Activated naive CD8-positive, alpha-beta T cell treated with anti-CD3 and anti-CD28 coated beads, Interleukin-2, amount 10 ng/mL, durations not matched to agents 7 days and 5 days (primary cell): ENCODE measurements around the gene CD109. TPM values are rescaled to one million over a fixed set of nuclear protein-coding genes. Genes with fewer than 3 reads are reported as not detected.
A peak's percentile ranks its signal among the peaks of the same experiment; 100 is the strongest.
"Not testable (repeated sequence)": the region's sequence is repeated elsewhere in the genome, so short reads cannot be mapped to it uniquely, and the experiment has no call there.

Experiments used
- ATAC-seq: fragments of 150-1000 bp; cut with Tn5 transposase; one replicate; pipeline ENCODE4 v1.10.0; 2021; ENCODE audit warnings: low read depth, moderate library complexity
- POLR2A ChIA-PET: fragments of 350-600 bp; sonication (Branson Sonifier 250); formaldehyde crosslinking; loops from one replicate; lab custom pipeline; 2021; ENCODE audit warnings: antibody characterized with exemption; lab: Charles Lee
- DNase-seq: peaks from one replicate; pipeline ENCODE4 v3.0.0; 2021
- H3K27ac Mint-ChIP-seq: one replicate; pipeline ENCODE4 v1.8.0; 2022; ENCODE audit warnings: mild to moderate bottlenecking, mixed read lengths
- H3K27me3 Mint-ChIP-seq: one replicate; pipeline ENCODE4 v1.8.0; 2022; ENCODE audit warnings: mild to moderate bottlenecking, moderate library complexity, mixed read lengths
- H3K36me3 Mint-ChIP-seq: one replicate; pipeline ENCODE4 v1.8.0; 2021; ENCODE audit warnings: mild to moderate bottlenecking, mixed read lengths
- H3K4me1 Mint-ChIP-seq: one replicate; pipeline ENCODE4 v1.8.0; 2021; ENCODE audit warnings: mixed read lengths
- H3K4me3 Mint-ChIP-seq: one replicate; pipeline ENCODE4 v1.8.0; 2022; ENCODE audit warnings: mild to moderate bottlenecking, moderate library complexity, mixed read lengths
- H3K9me3 Mint-ChIP-seq: one replicate; pipeline ENCODE4 v1.8.0; 2021; ENCODE audit warnings: mixed read lengths
- total RNA-seq, 2 experiments: library from RNA; stranded (reverse); gene quantifications; one replicate each; pipeline ENCODE4 v1.2.3, GENCODE V29; 2021

CD109 gene
- total RNA-seq, 2 experiments from 2014 or later = 1.6 to 1.8 TPM

DNA sequence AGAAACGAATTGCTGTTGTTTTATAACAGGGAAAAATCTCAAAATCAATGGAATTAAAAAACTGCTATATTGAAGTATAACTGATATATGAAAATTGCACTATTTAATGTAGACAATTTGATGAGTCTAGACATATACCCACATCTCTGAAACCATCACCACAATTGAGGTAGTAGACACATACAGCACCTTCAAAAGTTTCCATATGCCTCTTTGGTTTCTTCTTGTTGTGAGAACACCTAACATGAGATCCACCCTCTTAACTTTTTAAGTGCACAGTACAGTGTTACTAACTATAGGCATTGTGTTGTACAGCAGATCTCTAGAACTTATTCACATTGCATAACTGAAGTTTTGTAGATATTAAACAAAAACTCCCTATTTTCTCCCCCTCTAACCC is 28.2 kb upstream of the CD109 start:
- peaks cover 3% of the 10 kb centered on the region for H3K4me1 Mint-ChIP-seq
- POLR2A ChIA-PET = no interaction called here
- ATAC-seq (no peak), DNase-seq (no peak)
- H3K27me3 Mint-ChIP-seq = peaks cover 50% of the 10 kb centered on the region
- H3K27ac Mint-ChIP-seq = no peak overlapping the region
- no peaks in the 10 kb centered on the region for H3K36me3 Mint-ChIP-seq
- H3K9me3 Mint-ChIP-seq = no peaks in the 10 kb centered on the region
- H3K4me3 Mint-ChIP-seq = no peak overlapping the region

DNA sequence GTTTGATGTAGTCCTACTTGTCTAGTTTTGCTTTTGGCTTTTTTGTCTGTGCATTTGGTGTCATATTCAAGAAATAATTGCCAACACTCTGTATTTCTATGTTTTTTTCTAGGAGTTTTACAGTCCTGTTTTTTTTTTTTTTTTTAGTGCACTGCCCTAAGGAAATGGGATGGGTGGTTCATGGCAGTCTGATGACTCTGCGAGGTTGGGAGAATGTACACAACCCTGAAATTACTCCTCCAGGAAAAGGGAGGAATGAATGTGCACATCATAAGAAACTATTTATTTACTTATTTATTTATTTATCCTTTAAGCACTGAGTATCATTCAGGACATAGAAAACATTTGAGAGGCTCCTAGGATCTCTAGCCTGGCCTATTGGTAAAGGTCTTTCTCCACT is 27.0 kb upstream of the CD109 start:
- POLR2A ChIA-PET = no interaction called here
- no peaks in the 10 kb centered on the region for H3K9me3 Mint-ChIP-seq
- H3K36me3 Mint-ChIP-seq = no peaks in the 10 kb centered on the region
- DNase-seq (no peak), ATAC-seq (no peak)
- peaks cover 3% of the 10 kb centered on the region for H3K4me1 Mint-ChIP-seq
- H3K4me3 Mint-ChIP-seq = no peak overlapping the region
- H3K27ac Mint-ChIP-seq = no peak overlapping the region
- H3K27me3 Mint-ChIP-seq = peaks cover 50% of the 10 kb centered on the region

DNA sequence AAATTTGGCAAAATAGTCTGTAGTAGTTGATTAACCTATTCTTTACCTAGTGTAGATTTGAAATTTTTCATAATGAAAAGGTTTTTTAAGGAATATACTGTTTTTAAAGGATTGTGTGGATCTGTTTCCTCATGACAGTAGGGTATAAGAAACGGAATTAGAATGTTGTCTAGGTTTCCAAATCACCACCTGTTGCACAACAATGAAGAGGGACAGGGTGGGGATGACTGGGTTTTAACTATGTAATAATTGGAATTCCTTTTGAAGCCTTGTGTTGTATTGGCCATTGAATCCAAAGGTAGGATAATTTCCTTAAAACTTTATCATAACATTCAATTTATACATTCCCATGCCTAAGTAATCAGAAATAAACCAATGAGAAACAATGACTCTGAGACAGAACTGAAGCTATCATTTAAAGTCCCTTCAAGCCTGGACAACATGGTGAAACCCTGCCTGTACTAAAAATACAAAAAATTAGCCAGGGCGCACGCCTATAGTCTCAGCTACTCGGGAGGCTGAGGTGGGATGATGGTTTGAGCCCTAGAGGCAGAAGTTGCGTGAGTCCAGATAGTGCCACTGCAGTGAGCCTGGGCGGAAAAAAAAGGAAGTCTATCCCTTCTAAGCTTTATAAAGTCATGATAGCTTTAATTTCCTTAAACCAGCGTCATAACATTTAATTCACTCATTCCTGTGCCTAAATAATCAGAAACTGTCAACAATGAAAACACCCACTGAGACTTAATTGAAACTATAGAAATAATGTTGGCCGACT is 23.9 kb upstream of the CD109 start:
- H3K4me3 Mint-ChIP-seq = no peak overlapping the region
- no peak overlapping the region for H3K27ac Mint-ChIP-seq
- H3K27me3 Mint-ChIP-seq = peaks cover 46% of the 10 kb centered on the region
- H3K4me1 Mint-ChIP-seq = no peaks in the 10 kb centered on the region
- ATAC-seq = no peak
- H3K36me3 Mint-ChIP-seq = no peaks in the 10 kb centered on the region
- DNase-seq = no peak
- no peaks in the 10 kb centered on the region for H3K9me3 Mint-ChIP-seq
- POLR2A ChIA-PET = no interaction called here

DNA sequence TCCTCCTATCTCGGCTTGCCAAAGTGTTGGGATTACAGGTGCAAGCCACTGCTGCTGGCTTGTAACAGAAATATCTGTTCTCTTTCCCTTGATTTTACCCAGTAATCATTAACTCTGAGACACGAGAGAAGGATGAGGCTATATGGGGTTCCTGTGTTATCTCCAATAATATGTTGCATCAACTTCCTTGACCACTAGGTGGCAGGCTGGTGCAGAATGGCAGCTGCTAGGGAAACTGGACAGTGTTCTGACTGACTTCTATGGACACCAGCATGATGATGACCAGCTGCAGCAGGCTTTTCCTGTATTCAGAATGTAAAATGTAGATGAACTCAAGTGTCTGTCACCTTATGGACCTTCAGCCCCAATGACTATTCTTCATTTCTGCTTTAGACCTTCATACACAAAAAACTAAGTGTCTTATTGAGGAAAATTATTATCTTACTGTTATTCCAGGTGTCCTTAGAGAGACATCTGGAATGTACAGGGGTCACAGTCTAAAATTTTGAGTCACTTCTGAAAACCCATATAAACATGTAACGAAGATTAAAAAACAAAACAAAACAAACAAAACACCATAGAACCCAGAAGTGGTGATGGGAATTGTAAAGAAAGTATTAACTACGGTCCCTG is 20.4 kb upstream of the CD109 start:
- ATAC-seq (peak; percentile 70), DNase-seq (peak; percentile 55)
- no peaks in the 10 kb centered on the region for H3K9me3 Mint-ChIP-seq
- POLR2A ChIA-PET = no interaction called here
- H3K36me3 Mint-ChIP-seq = no peaks in the 10 kb centered on the region
- peaks cover 31% of the 10 kb centered on the region for H3K27me3 Mint-ChIP-seq
- H3K27ac Mint-ChIP-seq = no peak overlapping the region
- H3K4me3 Mint-ChIP-seq = no peak overlapping the region
- no peaks in the 10 kb centered on the region for H3K4me1 Mint-ChIP-seq

DNA sequence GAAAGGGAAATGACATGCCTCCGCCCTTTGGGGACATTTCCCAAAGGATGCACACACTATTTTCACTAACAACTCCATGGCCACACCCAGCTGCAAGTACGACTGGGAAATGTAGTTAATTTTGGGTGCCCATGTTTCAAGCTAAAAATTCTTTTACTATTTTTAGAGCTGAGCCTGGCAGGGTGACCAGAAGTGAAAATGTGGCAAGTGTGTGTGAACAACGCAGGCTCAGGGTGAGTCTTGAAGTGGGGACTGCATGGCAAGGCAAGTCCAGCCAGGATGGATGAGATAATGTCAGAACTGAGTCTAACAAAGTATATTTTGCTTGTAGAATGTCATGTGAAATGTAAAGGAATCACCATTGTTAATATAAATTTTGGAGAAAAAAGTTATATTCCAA is 17.0 kb upstream of the CD109 start:
- H3K4me1 Mint-ChIP-seq = no peaks in the 10 kb centered on the region

DNA sequence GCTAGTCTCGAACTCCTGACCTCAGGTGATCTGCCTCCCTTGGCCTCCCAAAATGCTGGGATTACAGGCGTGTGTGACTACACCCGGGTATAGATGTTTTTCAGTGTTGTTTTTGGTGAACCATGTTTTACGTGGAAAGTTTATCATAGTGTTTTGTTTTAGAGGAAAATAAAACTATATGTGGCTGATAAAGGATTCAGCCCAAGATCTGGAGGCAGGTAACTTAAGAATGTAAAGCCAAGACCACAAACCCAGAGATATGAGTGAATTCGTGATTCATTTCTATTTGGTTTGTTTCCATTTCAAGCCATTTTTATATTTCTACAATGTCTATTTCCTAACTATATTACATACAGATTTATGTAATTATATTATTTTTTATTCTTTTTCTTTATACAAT is 16.2 kb upstream of the CD109 start:
- H3K9me3 Mint-ChIP-seq, H3K27ac Mint-ChIP-seq, H3K36me3 Mint-ChIP-seq, H3K4me3 Mint-ChIP-seq, POLR2A ChIA-PET, H3K4me1 Mint-ChIP-seq, ATAC-seq, DNase-seq: not testable (repeated sequence)
- H3K27me3 Mint-ChIP-seq = peaks cover 29% of the 10 kb centered on the region

More for the DNA sequence above, 17.0 kb upstream of the CD109 start:
- no peak overlapping the region for H3K4me3 Mint-ChIP-seq
- ATAC-seq (no peak), DNase-seq (no peak)
- no peaks in the 10 kb centered on the region for H3K36me3 Mint-ChIP-seq
- H3K9me3 Mint-ChIP-seq = peaks cover 7% of the 10 kb centered on the region
- peaks cover 23% of the 10 kb centered on the region for H3K27me3 Mint-ChIP-seq
- no peak overlapping the region for H3K27ac Mint-ChIP-seq
- POLR2A ChIA-PET = no interaction called here

DNA sequence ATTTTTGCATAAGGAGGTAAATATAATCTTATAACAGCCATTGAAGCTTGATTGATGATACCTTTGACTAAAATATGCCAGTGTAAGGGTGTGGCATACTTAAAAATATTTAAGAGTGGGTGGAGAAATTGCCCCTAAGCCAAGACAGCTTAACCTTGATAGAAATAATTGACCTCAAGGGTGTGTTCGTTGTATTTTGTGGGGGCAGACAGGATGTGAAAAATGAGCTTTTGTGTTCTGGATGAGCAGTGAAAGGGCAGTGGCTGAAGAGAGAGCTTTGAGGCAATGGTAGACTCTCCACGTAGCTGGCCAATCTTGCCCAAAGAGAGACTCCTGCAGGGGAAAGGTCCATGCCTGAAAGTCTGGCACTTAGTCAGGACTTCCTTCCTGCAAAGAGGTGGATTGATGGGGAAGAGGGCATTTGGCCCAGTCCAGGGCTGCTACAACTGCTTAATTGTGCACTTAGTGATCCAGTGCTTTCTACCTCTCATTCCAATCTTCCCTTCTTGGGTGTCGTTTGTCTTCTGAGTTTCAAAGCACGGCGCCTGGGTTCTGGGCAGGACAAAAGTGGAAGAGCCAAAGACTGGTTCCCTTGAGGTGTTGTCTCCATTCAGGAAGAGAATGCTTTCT is 15.6 kb upstream of the CD109 start:
- DNase-seq = no peak
- Mint-ChIP-seq H3K4me1 (no peaks in the 10 kb centered on the region), H3K9me3 (peaks cover 7% of the 10 kb centered on the region), H3K36me3 (no peaks in the 10 kb centered on the region), H3K4me3 (no peak overlapping the region), H3K27ac (no peak overlapping the region), H3K27me3 (peaks cover 33% of the 10 kb centered on the region)
- POLR2A ChIA-PET = no interaction called here
- ATAC-seq = no peak

DNA sequence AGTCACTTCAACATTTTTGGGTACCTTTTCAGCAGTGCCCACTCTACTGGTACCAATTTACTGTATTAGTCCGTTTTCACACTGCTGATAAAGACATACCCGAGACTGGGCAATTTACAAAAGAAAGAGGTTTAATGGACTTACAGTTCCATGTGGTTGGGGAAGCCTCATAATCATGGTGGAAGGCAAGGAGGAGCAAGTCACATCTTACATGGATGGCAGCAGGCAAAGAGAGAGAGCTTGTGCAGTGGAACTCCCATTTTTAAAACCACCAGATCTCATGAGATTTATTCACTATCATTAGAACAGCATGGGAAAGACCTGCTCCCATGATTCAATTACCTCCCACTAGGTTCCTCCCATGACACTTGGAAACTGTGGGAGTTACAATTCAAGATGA is 12.4 kb upstream of the CD109 start:
- H3K4me3 Mint-ChIP-seq, DNase-seq, H3K36me3 Mint-ChIP-seq, H3K27ac Mint-ChIP-seq, ATAC-seq, H3K4me1 Mint-ChIP-seq, H3K9me3 Mint-ChIP-seq: not testable (repeated sequence)
- peaks cover 42% of the 10 kb centered on the region for H3K27me3 Mint-ChIP-seq
- POLR2A ChIA-PET = interaction anchor here (0.7 kb wide), 1 partner anchor 1606 kb away, joined by 4 read pairs; no protein-coding TSS in a partner anchor

DNA sequence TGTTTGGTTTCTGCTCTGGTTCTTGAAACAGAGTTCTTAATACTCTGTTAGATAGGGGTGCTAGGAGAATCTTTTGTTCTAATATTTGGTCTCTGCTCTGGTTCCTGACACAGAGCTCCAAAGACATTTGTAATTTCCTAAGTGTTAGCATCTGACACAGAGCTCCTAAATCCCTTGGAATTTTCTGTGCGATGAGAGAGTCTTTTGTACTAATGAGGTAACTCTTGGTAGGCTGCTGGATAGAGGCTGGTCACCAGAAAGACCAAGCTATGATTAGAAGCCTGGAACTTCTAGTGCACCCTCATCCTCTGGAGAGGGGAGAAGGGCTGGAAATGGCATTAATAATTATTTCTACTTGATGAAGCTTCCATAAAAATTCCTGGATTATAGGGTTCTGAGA is 7.7 kb upstream of the CD109 start:
- peaks cover 47% of the 10 kb centered on the region for H3K27me3 Mint-ChIP-seq
- no peak for DNase-seq
- H3K36me3 Mint-ChIP-seq = no peaks in the 10 kb centered on the region
- no peaks in the 10 kb centered on the region for H3K4me1 Mint-ChIP-seq
- H3K27ac Mint-ChIP-seq = no peak overlapping the region
- no peak overlapping the region for H3K4me3 Mint-ChIP-seq
- POLR2A ChIA-PET = interaction anchor here (0.7 kb wide), 1 partner anchor 898 kb away, joined by 6 read pairs; no protein-coding TSS in a partner anchor
- no peak for ATAC-seq
- H3K9me3 Mint-ChIP-seq = peaks cover 3% of the 10 kb centered on the region

DNA sequence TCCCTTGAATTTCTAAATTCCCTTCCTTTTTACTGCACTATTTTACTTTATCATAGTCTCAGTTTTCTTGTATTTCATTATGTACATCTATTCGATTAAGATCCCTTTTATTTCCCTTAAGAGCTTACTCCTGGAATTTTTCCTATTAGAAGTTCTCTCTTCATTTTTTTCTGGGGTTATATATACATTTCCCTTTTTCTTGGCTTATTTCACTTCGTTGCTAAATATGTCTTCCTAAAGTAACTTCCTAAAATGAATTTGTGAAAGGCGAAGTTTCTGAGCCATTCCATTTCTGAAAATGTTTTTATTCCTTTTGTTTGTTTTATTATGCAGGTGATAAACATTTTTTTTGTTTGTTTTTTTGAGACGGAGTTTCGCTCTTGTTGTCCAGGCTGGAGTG is 5.9 kb upstream of the CD109 start:
- no peaks in the 10 kb centered on the region for H3K9me3 Mint-ChIP-seq
- DNase-seq = no peak
- ATAC-seq = no peak
- no peak overlapping the region for H3K27ac Mint-ChIP-seq
- H3K4me3 Mint-ChIP-seq = no peak overlapping the region
- peaks cover 1% of the 10 kb centered on the region for H3K4me1 Mint-ChIP-seq
- H3K36me3 Mint-ChIP-seq = no peaks in the 10 kb centered on the region
- H3K27me3 Mint-ChIP-seq = peaks cover 39% of the 10 kb centered on the region
- POLR2A ChIA-PET = no interaction called here

DNA sequence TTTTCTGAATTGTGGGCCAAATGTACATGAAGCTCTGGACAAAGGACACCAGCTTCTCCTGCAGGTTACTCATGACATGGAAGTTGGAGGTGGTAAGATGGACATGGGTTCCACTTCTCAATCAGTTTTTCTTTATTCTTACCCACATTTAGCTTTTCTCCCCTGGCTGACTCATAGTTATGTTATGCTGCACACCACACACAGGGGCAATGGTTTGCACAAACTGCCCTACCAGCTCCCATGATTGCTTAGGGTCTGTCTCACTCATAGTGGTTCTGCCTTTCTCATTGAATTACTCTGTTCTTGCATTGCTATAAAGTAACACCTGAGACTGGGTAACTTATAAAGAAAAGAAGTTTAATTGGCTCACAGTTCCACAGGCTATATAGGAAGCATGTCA is 4.5 kb upstream of the CD109 start:
- no peaks in the 10 kb centered on the region for H3K9me3 Mint-ChIP-seq
- H3K27me3 Mint-ChIP-seq = peaks cover 32% of the 10 kb centered on the region
- H3K27ac Mint-ChIP-seq = no peak overlapping the region
- no peak overlapping the region for H3K4me3 Mint-ChIP-seq
- POLR2A ChIA-PET = no interaction called here
- DNase-seq = no peak
- H3K36me3 Mint-ChIP-seq = no peaks in the 10 kb centered on the region
- peaks cover 10% of the 10 kb centered on the region for H3K4me1 Mint-ChIP-seq
- ATAC-seq = no peak

DNA sequence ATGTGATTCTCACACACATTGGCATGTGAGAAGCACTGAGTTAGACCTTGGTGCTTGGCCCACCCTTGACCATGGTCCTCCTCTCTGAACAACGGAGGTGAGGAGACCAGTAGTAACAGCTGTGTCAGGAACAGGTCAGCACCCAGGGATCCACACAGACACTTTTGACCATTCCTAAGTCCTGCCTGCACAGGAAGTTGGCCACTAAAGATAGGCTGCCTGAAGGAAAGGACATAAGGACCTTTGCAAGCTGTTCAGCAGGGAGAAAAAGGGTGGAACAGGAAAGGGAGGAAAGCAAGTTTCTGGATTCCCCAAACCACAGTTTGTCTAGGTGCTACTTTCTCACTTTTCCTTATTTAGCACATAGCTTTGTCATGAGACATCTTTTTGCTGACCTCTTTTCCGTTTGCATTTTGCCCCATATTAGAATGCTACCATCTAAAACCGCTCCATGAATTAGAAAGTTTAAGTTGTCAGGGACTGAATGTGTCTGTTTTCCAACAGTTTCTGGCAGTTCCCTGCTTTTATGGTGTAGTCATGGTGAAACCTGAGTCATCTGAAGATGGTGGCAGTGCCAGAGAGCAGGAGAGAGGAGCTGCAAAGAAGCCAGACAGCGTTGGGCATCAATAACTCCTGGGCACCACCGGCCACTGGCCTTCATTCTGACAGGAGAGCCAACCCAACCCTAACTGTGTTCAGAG is 1.1 kb upstream of the CD109 start:
- H3K4me1 Mint-ChIP-seq = peaks cover 21% of the 10 kb centered on the region
- no peak for DNase-seq
- H3K9me3 Mint-ChIP-seq = no peaks in the 10 kb centered on the region
- peak overlapping the region; percentile 87 for H3K4me3 Mint-ChIP-seq
- H3K36me3 Mint-ChIP-seq = no peaks in the 10 kb centered on the region
- POLR2A ChIA-PET = interaction anchor here (0.9 kb wide), 1 partner anchor 41 kb away, joined by 3 read pairs; the partner anchor contains the start of gene SLC17A5
- no peak for ATAC-seq
- peaks cover 20% of the 10 kb centered on the region for H3K27me3 Mint-ChIP-seq
- H3K27ac Mint-ChIP-seq = no peak overlapping the region

DNA sequence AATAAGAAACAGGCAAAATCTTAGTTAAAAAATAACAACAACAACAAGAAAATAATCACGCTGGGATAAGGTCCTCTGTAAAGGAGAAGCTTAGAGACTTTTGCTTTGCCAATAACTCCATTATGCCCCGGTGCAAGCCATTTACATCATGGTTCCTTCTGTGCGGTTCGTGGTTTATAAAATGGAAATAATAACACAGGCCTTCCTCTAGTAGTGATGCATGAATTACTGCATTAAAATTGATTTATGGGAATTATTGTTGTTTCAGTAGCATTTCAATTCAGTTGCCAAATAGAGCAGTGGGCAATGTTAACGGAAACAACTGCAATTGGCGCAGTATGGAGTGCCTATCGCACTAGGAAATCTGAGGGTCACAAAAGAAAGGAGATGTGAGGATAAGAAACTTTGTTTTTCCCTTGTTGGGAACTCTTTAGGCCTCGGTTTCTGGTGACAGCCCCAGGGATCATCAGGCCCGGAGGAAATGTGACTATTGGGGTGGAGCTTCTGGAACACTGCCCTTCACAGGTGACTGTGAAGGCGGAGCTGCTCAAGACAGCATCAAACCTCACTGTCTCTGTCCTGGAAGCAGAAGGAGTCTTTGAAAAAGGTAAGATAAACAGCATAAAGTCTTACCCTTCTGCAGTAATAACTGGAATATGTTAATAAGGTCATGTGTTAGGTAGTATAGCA is 1.1 kb downstream of the CD109 start:
- H3K27ac Mint-ChIP-seq = peak overlapping the region; percentile 40
- peaks cover 17% of the 10 kb centered on the region for H3K27me3 Mint-ChIP-seq
- POLR2A ChIA-PET = no interaction called here
- H3K9me3 Mint-ChIP-seq = no peaks in the 10 kb centered on the region
- no peaks in the 10 kb centered on the region for H3K36me3 Mint-ChIP-seq
- ATAC-seq = no peak
- DNase-seq = no peak
- H3K4me3 Mint-ChIP-seq = peak overlapping the region; percentile 87
- peaks cover 25% of the 10 kb centered on the region for H3K4me1 Mint-ChIP-seq
